Stimulated activated CD4-positive, alpha-beta T cell treated with anti-CD3 and anti-CD28 coated beads, Interleukin-1b, Interleukin-23, amount 100 ng/mL, for 24 hours (primary cell): ENCODE data around the gene PCARE.
"Not testable (repeated sequence)": the region's sequence is repeated elsewhere in the genome, so short reads cannot be mapped to it uniquely, and the experiment has no call there.

ENCODE experiments used
- DNase-seq, 4 experiments: peaks; one replicate each; pipeline ENCODE4 v3.0.0-alpha.2; 2020; ENCODE audit warnings: low read depth in 4 of 4, low spot score in 1 of 4

PCARE gene

DNA sequence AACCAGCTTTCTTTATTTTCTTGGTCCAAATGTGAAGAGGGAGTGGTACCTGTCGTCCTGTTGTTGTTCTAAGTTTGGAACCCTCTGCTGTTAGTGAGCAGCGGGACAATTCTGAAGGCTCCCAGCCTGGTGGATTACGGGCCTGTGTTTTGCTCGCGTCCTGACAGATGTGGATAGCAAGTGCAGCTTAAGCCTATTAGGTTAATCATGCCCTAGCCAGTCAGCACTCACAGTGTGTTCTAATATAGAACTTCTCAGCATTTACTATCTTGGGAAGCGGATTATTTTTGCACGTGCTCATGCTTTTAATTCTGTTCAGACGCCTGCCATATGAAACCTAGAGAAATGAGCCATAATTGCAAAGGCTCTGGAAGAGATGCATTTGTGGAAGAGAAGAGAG lies at the start of gene PCARE:
Gene PCARE (minus strand): TSS at position 113 of the 400 bp plus-strand sequence. CDS start 262 bp downstream, outside the sequence.
- no peak for DNase-seq

DNA sequence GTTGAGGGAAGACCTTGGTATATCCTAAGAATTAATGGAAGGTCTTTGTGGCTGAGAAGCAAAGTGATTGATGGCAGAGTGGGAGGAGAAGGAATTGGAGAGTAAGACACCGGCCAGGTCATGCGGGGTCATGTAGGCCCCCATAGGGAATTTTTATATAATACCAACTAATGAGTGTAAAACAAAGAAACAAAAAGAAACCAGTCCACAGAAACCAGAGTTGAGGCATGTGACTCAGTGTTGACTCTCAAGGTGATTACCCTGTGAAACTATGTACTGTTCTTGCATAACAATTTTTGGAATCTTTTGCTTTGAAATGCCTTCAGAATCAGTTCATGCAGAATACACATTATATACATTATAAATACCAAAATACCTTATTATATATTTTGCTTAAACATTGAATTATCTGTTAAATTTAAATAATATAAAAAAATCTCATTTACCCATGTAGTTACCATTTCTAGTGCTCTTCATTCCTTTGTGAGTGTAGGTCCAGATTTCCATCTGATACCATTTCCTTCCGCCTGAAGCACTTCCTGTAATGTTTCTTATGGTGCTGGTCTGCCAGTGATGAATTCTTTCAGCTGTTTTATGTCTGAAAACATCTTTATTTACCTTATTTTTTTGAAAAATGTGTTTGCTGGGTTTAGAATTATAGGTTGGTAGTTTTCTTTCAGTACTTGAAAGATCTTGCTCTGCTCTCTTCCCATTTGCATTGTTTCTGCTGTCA lies 49.5 kb upstream of the PCARE start:
- no peak for DNase-seq

DNA sequence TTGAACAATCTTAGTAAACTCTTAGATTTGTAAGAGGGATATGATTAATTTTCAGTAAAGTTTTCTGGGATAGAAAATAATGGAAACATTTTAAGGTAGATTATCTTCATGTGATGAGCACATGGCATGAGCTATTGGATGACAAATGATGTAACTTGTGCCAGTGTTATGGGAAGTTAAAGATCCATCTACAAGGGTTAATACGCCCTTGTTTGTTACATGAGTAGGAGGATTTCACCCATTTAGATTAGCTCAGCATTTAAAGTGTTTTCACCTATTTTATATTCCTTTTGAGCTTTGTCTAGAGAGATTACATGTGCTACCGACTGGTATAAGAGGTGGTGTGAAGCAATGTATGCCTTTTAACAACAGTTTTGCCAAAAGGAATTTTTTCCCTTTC lies 46.5 kb upstream of the PCARE start:
- no peak for DNase-seq

DNA sequence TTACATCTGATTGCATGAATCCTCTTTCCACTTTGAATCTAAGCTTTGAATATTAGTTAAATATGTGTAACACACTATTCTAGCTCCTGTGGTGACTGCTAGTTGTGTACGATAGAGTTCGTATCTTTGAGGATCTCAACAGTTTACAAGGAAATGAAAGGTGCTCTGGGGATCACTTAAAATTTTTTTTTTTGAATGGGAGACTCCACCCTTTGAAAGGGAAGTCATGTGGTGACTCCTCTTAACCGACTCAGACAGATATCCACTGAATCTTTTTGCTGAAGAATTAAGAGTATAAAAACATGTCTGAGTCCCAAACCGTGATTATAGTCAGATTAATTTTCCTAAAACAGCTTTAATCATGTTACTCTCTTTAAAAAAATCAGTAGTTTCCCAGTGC lies 44.9 kb upstream of the PCARE start:
- no peak for DNase-seq

DNA sequence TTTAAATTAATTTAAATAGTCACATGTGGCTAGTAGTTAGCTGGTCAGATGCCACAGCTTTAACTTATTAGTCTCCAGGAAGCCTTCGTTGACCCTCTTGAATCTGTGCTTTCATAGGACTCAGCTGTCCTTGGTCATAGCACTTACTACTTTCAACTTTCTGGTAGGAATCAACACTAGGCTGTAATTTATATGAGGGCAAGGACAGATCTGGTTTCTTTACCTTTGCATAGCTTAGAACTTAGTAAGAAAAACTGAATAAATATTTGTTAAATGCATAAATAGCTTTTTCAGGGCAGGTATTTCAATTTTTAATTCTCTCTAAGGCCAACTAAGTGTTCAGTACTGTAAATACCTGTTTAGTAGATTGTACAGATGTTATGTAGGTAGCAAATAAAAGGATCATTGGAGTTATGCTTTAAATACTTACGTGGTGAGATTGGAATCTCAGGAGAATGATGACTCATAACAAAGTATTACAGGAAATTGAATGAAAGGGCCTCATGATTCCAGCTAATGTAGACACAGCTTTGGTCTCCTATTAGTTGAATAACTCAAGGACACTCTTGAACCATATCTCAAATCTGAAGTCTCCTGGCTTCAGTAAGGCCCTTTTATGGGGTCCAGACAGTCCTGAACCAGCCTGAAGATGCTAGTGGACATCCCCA lies 43.4 kb upstream of the PCARE start:
- DNase-seq = no peak

DNA sequence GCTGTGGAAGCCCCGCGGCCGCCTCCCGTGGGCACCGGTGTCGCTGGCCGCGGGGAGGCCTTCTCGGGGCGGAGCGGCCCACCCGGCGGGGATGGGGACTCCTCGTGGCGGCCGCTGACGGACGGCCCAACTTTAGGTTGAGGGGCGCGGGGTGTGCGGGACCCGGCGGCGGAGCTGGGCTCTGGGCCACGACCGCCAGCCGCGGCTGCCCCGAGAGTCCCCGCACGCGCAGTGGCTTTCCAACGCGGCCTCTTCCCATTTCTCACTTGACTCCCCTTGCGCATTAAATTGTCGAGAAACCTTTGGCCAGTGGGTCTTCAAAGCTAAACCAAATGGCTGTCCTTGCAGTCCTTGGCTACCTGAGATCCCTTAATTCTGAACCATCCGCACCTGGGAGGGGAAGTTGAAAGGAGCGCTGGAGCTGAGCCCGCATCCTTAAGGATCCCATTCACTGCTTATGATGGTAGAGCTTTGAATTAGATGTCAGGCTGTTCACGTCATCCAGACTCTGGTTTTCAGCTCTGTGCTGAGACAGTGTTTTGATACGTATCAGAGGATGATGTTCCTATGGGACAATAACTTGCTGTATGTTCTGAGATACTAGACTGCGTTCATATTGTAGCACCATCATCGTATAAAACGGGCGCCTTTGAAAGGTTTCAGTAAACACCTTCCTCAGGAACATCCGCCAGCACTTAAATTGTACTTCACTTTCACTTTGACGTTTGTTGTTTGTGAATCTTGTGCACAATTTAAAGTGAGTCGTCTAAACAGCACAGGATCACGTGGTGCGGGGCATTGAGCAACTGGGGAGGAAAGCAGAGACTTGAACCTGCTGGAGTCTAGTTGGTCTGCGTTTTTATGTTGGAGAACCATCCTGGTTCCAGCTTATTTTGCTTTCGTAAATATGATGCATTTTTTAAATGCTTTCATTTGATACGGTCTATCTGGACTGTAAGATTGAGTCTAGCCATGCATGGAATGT lies 41.8 kb upstream of the PCARE start:
- DNase-seq = peak in 2 of 4 experiments; percentile 35 to 36

DNA sequence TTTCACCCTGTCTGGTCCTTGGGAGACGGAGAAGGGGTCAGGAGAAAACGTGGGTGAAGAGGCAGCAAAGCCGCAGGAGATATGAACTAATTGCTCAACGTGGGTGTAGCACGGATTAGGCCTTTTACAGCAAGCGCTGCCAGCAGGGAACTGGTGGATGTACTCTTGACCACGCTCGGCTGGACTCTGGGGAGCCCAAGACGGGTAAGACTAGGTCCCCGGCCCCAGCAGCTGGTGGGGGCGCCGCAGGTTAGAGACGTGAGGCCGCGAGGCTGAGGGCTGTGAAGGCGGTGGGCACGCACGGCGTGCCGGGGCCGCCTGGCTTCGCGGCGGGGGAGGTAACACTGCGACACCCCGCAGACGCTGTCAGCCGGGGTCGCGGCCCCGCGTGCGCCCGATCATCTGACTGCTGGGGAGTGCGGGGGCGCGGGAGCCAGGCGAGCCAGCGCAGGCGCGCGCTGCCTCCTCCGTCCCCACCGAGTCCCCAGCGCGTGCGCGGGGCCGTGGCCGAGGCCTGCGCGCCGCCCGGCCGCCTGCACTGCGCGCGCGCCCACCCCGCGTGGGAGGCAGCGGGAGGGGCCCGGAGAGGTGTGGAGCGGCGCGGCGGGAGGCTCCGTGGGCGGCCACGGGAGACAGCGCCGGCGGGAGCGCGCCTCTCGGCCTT lies 40.8 kb upstream of the PCARE start, which contains the start of gene CLIP4:
Gene CLIP4 (plus strand): TSS at position 470 of the 664 bp plus-strand sequence. CDS start 5,974 bp downstream, outside the sequence.
- peak in 3 of 4 experiments; percentile 45 to 59 (median 57) for DNase-seq

DNA sequence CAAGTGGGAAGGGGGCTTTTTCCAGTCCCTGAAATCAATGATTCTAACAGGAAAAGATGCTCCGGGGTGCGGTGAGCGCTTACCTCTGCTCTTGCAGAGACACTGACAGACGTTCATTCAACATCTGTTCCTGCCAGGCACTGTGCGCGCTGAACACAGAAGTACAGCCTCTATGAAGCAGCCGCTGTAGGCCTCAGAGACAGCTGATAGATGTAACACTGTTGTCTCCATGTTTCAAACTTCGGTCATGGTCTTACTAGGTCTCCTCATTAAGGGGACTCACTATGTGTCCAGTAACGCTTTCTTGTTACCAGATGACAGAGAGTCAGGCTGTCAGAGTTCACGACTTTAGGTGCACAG lies 40.2 kb upstream of the PCARE start:
- no peak for DNase-seq

- DNase-seq = no peak
Measured at GRCh38 chr2:29113891-29114321, 39.6 kb upstream of the PCARE start.

DNA sequence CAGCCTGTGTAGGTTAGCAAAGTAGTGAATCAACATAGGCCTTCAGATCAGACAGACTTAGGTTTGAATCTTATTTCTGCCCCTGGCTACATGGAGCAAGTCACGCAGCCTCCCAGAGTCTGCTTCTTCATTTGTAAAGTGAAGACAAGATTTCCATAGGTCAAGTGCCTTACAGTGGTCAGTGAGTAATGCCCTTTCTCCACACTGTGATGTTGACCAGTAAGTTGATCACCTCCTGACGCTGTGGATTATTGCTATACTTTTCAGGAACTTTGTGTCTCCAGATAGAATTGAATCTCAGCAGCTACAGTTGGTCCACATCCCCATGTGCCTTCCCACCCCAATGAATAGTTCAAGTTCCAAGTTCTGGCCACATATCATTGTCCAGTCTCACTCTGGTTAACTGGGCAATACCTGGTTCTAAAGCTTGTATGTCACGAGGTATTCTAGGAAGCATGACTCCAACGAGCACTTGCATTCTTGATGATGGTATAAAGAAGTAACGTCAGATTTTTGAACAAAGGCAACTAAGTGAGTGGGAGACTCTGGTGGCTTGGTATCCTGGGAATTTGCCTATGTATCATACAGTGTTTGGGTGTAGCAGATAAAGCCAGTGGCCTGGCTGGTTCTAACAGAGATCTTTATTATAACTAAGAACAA lies 38.8 kb upstream of the PCARE start:
- no peak for DNase-seq

DNA sequence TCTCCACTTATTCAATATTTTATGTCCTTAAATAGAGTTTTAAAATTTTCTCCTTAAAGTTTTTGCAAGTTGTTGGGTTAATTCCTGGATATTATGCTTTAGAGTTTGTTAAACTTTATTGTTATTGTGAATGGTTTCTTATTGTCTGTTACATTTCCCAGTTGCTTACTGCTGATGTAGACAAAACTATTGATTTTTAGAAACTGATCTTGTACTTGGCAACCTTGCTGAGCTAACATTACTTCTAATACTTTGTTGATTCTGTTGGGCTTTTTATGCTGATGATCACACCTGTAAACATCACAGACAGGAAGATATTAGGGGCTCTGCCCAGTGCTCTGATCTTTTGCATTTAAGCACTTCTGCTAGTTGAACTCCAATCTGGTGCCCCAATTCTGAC lies 38.1 kb upstream of the PCARE start:
- DNase-seq = no peak

GRCh38 chr2:29110916-29111535 lies 36.7 kb upstream of the PCARE start:
- no peak for DNase-seq

- no peak for DNase-seq
Measured at GRCh38 chr2:29109246-29109645, 34.9 kb upstream of the PCARE start.

DNA sequence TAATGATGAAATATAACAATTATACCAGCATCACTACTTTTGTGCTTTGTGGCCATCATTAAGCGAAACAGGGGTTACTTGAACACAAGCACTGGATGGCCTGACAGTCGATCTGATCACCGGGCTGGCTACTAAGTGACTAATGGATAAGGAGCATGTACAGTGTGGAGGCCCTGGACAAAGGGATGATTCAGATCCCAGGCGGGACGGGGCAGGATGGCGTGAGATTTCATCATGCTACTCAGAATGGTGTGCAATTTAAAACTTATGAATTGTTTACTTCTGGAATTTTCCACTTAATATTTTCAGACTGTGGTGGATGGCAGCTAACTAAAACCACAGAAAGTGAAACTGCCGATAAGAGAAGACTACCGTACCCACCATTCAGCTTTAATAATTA lies 33.9 kb upstream of the PCARE start:
- DNase-seq = no peak

DNA sequence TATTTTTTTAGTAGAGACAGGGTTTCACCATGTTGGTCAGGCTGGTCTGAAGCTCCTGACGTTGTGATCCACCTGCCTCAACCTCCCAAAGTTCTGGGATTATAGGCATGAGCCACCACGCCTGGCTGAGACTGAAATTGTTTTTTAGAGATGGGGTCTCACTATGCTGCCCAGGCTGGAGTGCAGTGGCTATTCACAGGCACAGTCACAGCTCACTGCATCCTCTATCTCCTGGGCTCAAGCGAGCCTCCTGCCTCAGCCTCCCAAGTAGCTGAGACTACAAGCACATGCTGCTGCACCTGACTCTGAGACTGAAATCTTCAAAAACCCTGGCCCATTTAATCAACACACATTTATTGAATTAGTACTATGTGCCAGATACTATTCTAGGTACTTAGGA lies 33.2 kb upstream of the PCARE start:
- DNase-seq = not testable (repeated sequence)

DNA sequence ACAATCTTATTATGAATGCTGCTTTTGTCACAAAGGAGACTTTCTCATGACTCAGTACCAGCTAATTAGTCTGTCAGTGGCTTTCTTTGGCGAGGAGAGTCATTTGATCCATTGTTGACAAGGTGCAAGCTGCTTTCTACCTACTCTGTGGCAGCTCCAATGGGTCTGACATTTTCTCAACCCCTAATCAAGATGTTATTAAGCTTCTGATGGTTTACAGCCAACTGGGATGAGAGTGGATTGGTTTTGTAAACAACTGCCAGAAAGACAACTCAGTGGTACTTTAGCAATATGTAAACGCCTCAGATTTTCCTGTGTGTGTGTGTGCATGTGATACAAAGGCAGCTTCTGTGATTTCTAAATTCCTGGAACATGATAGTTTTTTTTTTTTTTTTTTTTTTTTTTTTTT lies 32.7 kb upstream of the PCARE start:
- no peak for DNase-seq

DNA sequence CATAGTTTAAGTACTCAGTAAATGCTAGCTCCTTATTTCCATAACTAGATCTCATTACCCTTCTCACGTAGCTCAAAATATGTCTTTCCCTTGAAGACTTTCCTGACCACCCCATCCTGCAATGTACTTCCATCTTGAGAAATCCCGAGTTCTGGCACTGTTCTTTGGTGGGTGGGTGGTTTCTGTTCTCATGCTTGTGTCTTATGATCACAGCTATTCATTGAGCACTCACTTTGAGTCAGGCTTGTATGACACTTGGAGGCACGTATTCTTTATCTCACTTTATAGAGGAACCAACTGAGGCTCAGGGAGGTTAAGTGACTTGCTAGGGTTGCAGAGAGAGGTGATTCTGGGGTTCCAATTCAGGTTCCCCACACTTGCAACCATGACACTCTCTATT lies 31.9 kb upstream of the PCARE start:
- DNase-seq = no peak

- DNase-seq = no peak
Measured at GRCh38 chr2:29105375-29105774, 31.1 kb upstream of the PCARE start.

- DNase-seq = no peak
Measured at GRCh38 chr2:29104688-29105087, 30.4 kb upstream of the PCARE start.

DNA sequence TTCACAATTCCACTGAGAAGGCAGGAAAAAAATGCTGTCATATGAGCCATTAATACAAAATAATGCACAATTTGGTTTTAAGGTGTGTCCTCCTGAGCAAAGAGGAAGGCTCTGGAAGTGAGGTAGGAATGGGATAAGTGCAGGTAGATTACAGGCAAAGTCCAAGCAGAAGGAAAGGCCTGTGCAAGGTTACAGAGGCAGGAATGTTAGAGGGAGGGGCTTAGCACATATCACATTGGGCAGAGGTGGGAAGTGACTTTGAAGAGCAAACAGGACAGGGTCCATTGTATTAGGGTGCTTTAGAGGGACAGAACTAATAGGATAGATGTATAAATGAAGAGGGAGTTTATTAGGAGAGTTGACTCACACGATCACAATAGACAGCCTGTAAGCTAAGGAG lies 26.2 kb upstream of the PCARE start:
- DNase-seq = no peak
